ENCODE data around the gene MEIKIN.

Gene MEIKIN

DNA sequence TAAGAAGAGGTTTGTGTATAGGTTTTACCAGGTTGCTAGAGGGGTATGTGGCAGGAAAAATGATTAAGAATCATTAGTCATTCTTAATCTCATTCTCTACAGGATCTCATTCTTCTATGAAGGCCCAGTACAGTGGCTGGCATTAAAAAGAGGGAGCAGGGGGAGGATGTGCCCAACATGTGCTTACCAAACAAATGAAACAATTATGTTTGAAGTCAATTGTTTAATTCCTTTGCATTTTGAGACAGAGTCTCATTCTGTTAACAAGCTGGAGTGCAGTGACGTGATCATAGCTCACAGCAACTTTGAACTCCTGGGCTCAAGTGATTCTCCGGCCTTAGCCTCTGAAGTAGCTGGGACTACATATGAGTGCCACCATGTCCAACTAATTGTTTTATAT, 171.7 kb downstream of the MEIKIN start:
- Histone ChIP-seq H3K4me2 (ENCODE audit: low read length) (no peak overlapping the region), H3K4me1 (ENCODE audit: low read length) (no peaks in the 10 kb centered on the region), H3K79me2 (ENCODE audit: low read length) (peaks cover 79% of the 10 kb centered on the region), H3K27ac (ENCODE audit: low read length) (no peak overlapping the region), H3K9me3 (ENCODE audit: insufficient read depth, low read length) (no peaks in the 10 kb centered on the region), H3K27me3 (ENCODE audit: low read depth, low read length) (no peaks in the 10 kb centered on the region), H3K36me3 (replicated peaks; ENCODE audit: low read depth, low read length) (no peaks in the 10 kb centered on the region), H4K20me1 (ENCODE audit: insufficient read depth, low read length) (peaks cover 63% of the 10 kb centered on the region), H2AFZ (ENCODE audit: low read depth, low read length) (no peak overlapping the region), H3K9ac (ENCODE audit: low read length) (no peak overlapping the region), H3K4me3 (ENCODE audit: low read length) (no peak overlapping the region)
- TF ChIP-seq EZH2phosphoT487 (IDR thresholded peaks at IDR 0.05; ENCODE audit: low read depth): no peak
- TF ChIP-seq, protein P1, sequence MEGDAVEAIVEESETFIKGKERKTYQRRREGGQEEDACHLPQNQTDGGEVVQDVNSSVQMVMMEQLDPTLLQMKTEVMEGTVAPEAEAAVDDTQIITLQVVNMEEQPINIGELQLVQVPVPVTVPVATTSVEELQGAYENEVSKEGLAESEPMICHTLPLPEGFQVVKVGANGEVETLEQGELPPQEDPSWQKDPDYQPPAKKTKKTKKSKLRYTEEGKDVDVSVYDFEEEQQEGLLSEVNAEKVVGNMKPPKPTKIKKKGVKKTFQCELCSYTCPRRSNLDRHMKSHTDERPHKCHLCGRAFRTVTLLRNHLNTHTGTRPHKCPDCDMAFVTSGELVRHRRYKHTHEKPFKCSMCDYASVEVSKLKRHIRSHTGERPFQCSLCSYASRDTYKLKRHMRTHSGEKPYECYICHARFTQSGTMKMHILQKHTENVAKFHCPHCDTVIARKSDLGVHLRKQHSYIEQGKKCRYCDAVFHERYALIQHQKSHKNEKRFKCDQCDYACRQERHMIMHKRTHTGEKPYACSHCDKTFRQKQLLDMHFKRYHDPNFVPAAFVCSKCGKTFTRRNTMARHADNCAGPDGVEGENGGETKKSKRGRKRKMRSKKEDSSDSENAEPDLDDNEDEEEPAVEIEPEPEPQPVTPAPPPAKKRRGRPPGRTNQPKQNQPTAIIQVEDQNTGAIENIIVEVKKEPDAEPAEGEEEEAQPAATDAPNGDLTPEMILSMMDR (IDR thresholded peaks at IDR 0.05; ENCODE audit: low read depth, low read length): no peak

DNA sequence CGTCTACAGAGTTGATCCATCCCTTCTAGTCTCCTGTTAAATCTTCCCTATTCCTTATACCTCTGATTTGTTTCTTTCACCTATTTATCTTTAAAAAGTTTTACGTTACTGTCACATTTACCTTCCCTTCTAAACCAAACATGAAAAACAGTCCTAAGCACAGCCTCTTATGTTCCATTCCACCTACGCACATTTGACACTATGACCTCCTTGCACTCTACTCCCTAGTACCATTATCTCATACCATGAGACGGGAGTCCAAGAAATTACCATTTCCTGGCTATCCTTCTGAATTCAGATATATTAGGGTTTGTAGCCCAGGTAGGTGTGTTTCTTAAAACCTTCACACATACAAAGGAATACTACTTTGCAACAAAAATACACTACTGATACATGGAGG, 173.8 kb downstream of the MEIKIN start:
- no peak overlapping the region for H3K27ac ChIP-seq (ENCODE audit: low read length)
- no peak overlapping the region for H3K9ac ChIP-seq (ENCODE audit: low read length)
- peaks cover 62% of the 10 kb centered on the region for H4K20me1 ChIP-seq (ENCODE audit: insufficient read depth, low read length)
- no peaks in the 10 kb centered on the region for H3K9me3 ChIP-seq (ENCODE audit: insufficient read depth, low read length)
- TF ChIP-seq EZH2phosphoT487 (IDR thresholded peaks at IDR 0.05; ENCODE audit: low read depth): no peak
- TF ChIP-seq, protein P1 (IDR thresholded peaks at IDR 0.05; ENCODE audit: low read depth, low read length): no peak
- no peak overlapping the region for H3K4me3 ChIP-seq (ENCODE audit: low read length)
- no peak overlapping the region for H2AFZ ChIP-seq (ENCODE audit: low read depth, low read length)
- no peak overlapping the region for H3K4me2 ChIP-seq (ENCODE audit: low read length)
- H3K27me3 ChIP-seq (ENCODE audit: low read depth, low read length): no peaks in the 10 kb centered on the region
- no peaks in the 10 kb centered on the region for H3K36me3 ChIP-seq (replicated peaks; ENCODE audit: low read depth, low read length)
- no peaks in the 10 kb centered on the region for H3K4me1 ChIP-seq (ENCODE audit: low read length)
- peaks cover 83% of the 10 kb centered on the region for H3K79me2 ChIP-seq (ENCODE audit: low read length)

DNA sequence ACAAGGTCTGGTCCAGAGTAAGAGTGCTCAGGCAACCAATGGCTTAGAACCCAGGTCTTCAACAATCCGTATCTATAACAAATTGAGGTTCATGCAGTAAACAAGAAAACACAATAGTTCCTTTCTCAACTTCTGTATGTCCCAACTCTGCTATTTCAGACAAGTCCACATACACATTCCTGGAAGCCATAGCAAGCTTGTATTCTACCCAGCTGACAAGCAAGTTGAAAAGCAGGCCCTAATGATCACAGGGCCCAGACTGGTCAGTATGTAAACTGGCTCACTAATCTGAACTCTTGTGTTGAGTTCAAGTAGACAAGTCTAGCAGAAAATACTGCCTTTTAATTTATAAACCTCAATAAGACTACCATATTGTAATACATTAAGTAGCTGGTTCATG, 175.5 kb downstream of the MEIKIN start:
- no peak overlapping the region for H3K4me3 ChIP-seq (ENCODE audit: low read length)
- H3K4me2 ChIP-seq (ENCODE audit: low read length): no peak overlapping the region
- no peaks in the 10 kb centered on the region for H3K9me3 ChIP-seq (ENCODE audit: insufficient read depth, low read length)
- no peak overlapping the region for H3K27ac ChIP-seq (ENCODE audit: low read length)
- H3K4me1 ChIP-seq (ENCODE audit: low read length): no peaks in the 10 kb centered on the region
- no peak overlapping the region for H3K9ac ChIP-seq (ENCODE audit: low read length)
- H3K79me2 ChIP-seq (ENCODE audit: low read length): peaks cover 81% of the 10 kb centered on the region
- peaks cover 3% of the 10 kb centered on the region for H3K36me3 ChIP-seq (replicated peaks; ENCODE audit: low read depth, low read length)
- H3K27me3 ChIP-seq (ENCODE audit: low read depth, low read length): no peaks in the 10 kb centered on the region
- no peak for TF ChIP-seq EZH2phosphoT487 (IDR thresholded peaks at IDR 0.05; ENCODE audit: low read depth)
- TF ChIP-seq, protein P1 (IDR thresholded peaks at IDR 0.05; ENCODE audit: low read depth, low read length): no peak
- no peak overlapping the region for H2AFZ ChIP-seq (ENCODE audit: low read depth, low read length)
- peaks cover 60% of the 10 kb centered on the region for H4K20me1 ChIP-seq (ENCODE audit: insufficient read depth, low read length)

DNA sequence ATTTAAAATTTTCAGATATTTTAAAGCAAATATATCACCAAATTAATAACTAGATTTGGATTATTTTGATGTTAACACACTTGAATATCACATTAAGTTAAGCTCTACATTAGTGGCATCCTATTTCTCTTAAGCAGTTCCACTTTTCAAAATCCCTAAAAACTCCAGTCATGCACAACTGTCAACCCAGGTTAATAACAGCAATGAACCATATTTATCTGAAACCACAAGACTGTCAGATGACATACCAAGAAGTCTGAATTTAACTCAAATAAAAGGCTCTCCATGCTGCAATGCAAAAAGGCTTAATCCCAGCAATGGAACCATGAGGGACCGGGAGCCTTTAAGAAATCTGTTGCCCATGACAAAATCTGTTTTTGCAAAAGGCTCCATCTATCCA, 176.1 kb downstream of the MEIKIN start:
- Histone ChIP-seq H3K4me1 (ENCODE audit: low read length) (no peaks in the 10 kb centered on the region), H3K27me3 (ENCODE audit: low read depth, low read length) (no peaks in the 10 kb centered on the region), H3K79me2 (ENCODE audit: low read length) (peaks cover 79% of the 10 kb centered on the region), H3K27ac (ENCODE audit: low read length) (no peak overlapping the region), H3K36me3 (replicated peaks; ENCODE audit: low read depth, low read length) (peaks cover 9% of the 10 kb centered on the region), H2AFZ (ENCODE audit: low read depth, low read length) (no peak overlapping the region), H4K20me1 (ENCODE audit: insufficient read depth, low read length) (peaks cover 62% of the 10 kb centered on the region), H3K9ac (ENCODE audit: low read length) (no peak overlapping the region), H3K9me3 (ENCODE audit: insufficient read depth, low read length) (no peaks in the 10 kb centered on the region), H3K4me2 (ENCODE audit: low read length) (no peak overlapping the region), H3K4me3 (ENCODE audit: low read length) (no peak overlapping the region)
- TF ChIP-seq EZH2phosphoT487 (IDR thresholded peaks at IDR 0.05; ENCODE audit: low read depth): no peak
- TF ChIP-seq, protein P1 (IDR thresholded peaks at IDR 0.05; ENCODE audit: low read depth, low read length): no peak
